GM12878 (cell line): ENCODE measurements around the gene CASQ1.

Experiments
- CBFB ChIP-seq: IDR thresholded peaks from 2 replicates; pipeline ENCODE4 v1.6.1; 2016; ENCODE audit warnings: antibody characterized with exemption, low read depth
- CBX5 ChIP-seq: sonication (generic); IDR thresholded peaks from 2 replicates; pipeline ENCODE4 v1.6.1; 2016; ENCODE audit warnings: low read depth, moderate library complexity, mild to moderate bottlenecking, inconsistent platforms
- ELK1 ChIP-seq: IDR thresholded peaks from 2 replicates; pipeline ENCODE4 v1.6.1; 2012; ENCODE audit warnings: low read depth, low read length, improper control_type of control experiment
- FOXK2 ChIP-seq: fragments of 450-650 bp; IDR thresholded peaks from 2 replicates; pipeline ENCODE4 v1.6.1; 2017; ENCODE audit warnings: mild to moderate bottlenecking, moderate library complexity
- YY1 ChIP-seq: IDR thresholded peaks from 2 replicates; pipeline ENCODE4 v1.6.1; 2011; ENCODE audit warnings: low read depth, mild to moderate bottlenecking, low read length

GRCh38 chr1:160167056-160167455, 23.3 kb upstream of the CASQ1 start:
- TF ChIP-seq FOXK2: no peak
- TF ChIP-seq YY1: no peak
- TF ChIP-seq ELK1: no peak
- no peak for TF ChIP-seq CBFB
- no peak for TF ChIP-seq CBX5
